ENCODE data around the gene CREB3L1.

Gene CREB3L1

DNA sequence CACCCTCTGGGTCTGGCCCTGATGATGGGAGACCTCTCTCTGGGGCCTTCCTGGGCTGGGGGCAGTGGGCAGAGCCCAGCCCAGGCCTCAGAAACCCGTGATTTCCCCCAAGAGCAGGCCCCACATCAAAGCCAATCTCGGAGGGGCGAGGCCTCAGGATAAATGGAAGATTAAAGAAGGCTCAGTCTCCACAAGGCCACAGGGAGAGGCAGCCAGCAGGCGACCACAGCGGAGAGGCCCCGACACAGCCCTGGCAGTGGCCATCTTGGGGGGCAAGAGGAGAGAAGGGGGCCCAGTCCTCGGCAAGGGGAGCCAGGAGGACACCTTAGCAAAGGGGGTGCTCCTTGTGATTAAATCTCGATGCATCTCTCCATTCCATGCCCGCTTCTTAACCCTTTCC, 12.5 kb upstream of the CREB3L1 start:
- H3K4me3 ChIP-seq (ENCODE audit: low read length), result no peak overlapping the region
- TF ChIP-seq, protein P1, sequence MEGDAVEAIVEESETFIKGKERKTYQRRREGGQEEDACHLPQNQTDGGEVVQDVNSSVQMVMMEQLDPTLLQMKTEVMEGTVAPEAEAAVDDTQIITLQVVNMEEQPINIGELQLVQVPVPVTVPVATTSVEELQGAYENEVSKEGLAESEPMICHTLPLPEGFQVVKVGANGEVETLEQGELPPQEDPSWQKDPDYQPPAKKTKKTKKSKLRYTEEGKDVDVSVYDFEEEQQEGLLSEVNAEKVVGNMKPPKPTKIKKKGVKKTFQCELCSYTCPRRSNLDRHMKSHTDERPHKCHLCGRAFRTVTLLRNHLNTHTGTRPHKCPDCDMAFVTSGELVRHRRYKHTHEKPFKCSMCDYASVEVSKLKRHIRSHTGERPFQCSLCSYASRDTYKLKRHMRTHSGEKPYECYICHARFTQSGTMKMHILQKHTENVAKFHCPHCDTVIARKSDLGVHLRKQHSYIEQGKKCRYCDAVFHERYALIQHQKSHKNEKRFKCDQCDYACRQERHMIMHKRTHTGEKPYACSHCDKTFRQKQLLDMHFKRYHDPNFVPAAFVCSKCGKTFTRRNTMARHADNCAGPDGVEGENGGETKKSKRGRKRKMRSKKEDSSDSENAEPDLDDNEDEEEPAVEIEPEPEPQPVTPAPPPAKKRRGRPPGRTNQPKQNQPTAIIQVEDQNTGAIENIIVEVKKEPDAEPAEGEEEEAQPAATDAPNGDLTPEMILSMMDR (IDR thresholded peaks at IDR 0.05; ENCODE audit: insufficient read depth, low read depth, low read length, missing control alignments), result no peak
- no peak for DNase-seq (ENCODE audit: low read depth)

DNA sequence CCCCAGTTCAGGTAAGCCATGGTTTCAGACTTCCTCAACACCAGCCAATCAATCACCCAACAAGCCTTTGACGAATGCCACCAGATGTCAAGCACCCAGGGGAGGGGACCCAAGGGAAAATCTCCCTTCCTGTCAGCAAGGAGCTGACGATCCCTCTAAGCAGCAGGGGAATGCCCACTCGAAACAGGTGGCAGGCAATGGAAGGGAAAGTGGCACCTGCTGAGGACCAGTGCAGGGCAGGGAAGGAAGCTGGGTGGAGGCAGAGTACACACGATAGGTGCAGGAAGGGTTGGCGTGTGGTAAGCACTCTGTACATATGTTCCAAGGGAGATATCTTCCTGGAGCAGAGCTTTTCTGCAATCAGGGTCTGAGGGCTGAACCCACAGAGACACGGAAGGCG, 11.7 kb upstream of the CREB3L1 start:
- H3K4me3 ChIP-seq (ENCODE audit: low read length), result no peak overlapping the region

DNA sequence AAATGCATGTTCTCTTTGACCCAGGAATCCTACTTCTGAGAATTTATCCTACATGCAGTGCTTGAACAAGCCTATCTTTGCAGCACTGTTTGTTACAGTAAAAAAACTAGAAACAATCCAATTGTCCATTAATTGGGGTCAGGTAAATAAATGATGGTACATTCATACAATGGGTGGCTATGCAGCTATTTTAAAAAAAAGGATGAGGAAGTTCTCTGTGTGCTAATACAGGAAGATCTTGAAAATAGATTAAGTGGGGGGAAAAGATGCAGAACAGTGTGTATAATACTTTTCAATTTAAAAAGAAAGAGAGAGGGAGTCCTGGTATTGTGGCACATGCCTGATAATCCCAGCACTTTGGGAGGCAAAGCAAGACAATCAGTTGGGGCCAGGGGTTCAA, 9.5 kb upstream of the CREB3L1 start:
- no peak overlapping the region for H3K4me3 ChIP-seq (ENCODE audit: low read length)
- TF ChIP-seq, protein P1 (IDR thresholded peaks at IDR 0.05; ENCODE audit: insufficient read depth, low read depth, low read length, missing control alignments), result no peak
- DNase-seq (ENCODE audit: low read depth), result no peak

More for the DNA sequence above, 11.7 kb upstream of the CREB3L1 start:
- TF ChIP-seq, protein P1 (IDR thresholded peaks at IDR 0.05; ENCODE audit: insufficient read depth, low read depth, low read length, missing control alignments), result no peak
- no peak for DNase-seq (ENCODE audit: low read depth)

GRCh38 chr11:46270684-46271083, 6.8 kb upstream of the CREB3L1 start:
- TF ChIP-seq, protein P1 (IDR thresholded peaks at IDR 0.05; ENCODE audit: insufficient read depth, low read depth, low read length, missing control alignments), result no peak
- DNase-seq (ENCODE audit: low read depth), result no peak
- H3K4me3 ChIP-seq (ENCODE audit: low read length), result no peak overlapping the region

- TF ChIP-seq, protein P1 (IDR thresholded peaks at IDR 0.05; ENCODE audit: insufficient read depth, low read depth, low read length, missing control alignments), result no peak
- no peak for DNase-seq (ENCODE audit: low read depth)
These were observed 6.1 kb upstream of the CREB3L1 start for GRCh38 chr11:46271407-46271806.

GRCh38 chr11:46271875-46272815, 5.3 kb upstream of the CREB3L1 start:
- H3K4me3 ChIP-seq (ENCODE audit: low read length), result no peak overlapping the region

More at GRCh38 chr11:46271407-46271806, 6.1 kb upstream of the CREB3L1 start:
- no peak overlapping the region for H3K4me3 ChIP-seq (ENCODE audit: low read length)

More at GRCh38 chr11:46271875-46272815, 5.3 kb upstream of the CREB3L1 start:
- TF ChIP-seq, protein P1 (IDR thresholded peaks at IDR 0.05; ENCODE audit: insufficient read depth, low read depth, low read length, missing control alignments), result no peak
- no peak for DNase-seq (ENCODE audit: low read depth)

All from epithelial cell of esophagus (primary cell).